ENCODE results near the gene LAPTM5. TPM values are rescaled to one million over a fixed set of nuclear protein-coding genes. Genes with fewer than 3 reads are reported as not detected.

LAPTM5 gene
- total and polyA plus RNA-seq, 4 donors = 18.0 to 46.2 (median 28.1) TPM

GRCh38 chr1:30782361-30783255, 25.0 kb upstream of the LAPTM5 start (continued):
- no peak for TF ChIP-seq REST (IDR thresholded peaks at IDR 0.05)
- peak in 1 of 2 donors; percentile 43 for TF ChIP-seq RXRA (IDR thresholded peaks at IDR 0.05)
- TF ChIP-seq TAF1 (conservative IDR thresholded peaks at IDR 0.05) = no peak
- TF ChIP-seq FOXA2 (IDR thresholded peaks at IDR 0.05) = no peak
- TF ChIP-seq HNF4G (IDR thresholded peaks at IDR 0.05) = peak; percentile 72
- peak; percentile 76 to 81 for TF ChIP-seq RAD21 (IDR thresholded peaks at IDR 0.05)
- no peak for TF ChIP-seq NR2F2 (IDR thresholded peaks at IDR 0.05)

GRCh38 chr1:30781906-30782305, 24.3 kb upstream of the LAPTM5 start:
- Histone ChIP-seq H3K36me3 (ENCODE audit: control insufficient read depth in 4 of 4, insufficient read depth in 3 of 4, low read depth in 1 of 4, low read length in 3 of 4) (no peaks in the 10 kb centered on the region), H3K4me3 (ENCODE audit: low read depth in 1 of 3, low read length in 3 of 3) (no peak overlapping the region), H3K27ac (ENCODE audit: low read depth in 1 of 2, low read length in 2 of 2) (no peak overlapping the region), H3K9me3 (ENCODE audit: control insufficient read depth in 4 of 4, low read length in 3 of 4) (no peaks in the 10 kb centered on the region), H3K27me3 (ENCODE audit: control insufficient read depth in 4 of 4, insufficient read depth in 4 of 4, low read length in 3 of 4) (no peaks in the 10 kb centered on the region), H3K4me1 (ENCODE audit: control insufficient read depth in 4 of 4, insufficient read depth in 4 of 4, low read length in 3 of 4) (peaks cover 5 to 16% (median 9%) of the 10 kb centered on the region in 4 donors), H3K9ac (ENCODE audit: low read depth in 1 of 2, low read length in 2 of 2) (no peak overlapping the region)
- WGBS = 69% methylated on average over 10 of the region's 10 CpGs
- DNase-seq (ENCODE audit: low spot score) = no peak
- no peak for TF ChIP-seq REST (IDR thresholded peaks at IDR 0.05)
- TF ChIP-seq ATF3 (IDR thresholded peaks at IDR 0.05) = no peak
- no peak for TF ChIP-seq NR2F2 (IDR thresholded peaks at IDR 0.05)
- TF ChIP-seq JUND (IDR thresholded peaks at IDR 0.05) = no peak

- 58% methylated on average over 5 of the region's 5 CpGs for WGBS
- DNase-seq (ENCODE audit: low spot score) = no peak
- H3K36me3 ChIP-seq (ENCODE audit: control insufficient read depth in 4 of 4, insufficient read depth in 3 of 4, low read depth in 1 of 4, low read length in 3 of 4) = no peaks in the 10 kb centered on the region
- TF ChIP-seq SP1 (IDR thresholded peaks at IDR 0.05) (no peak), YY1 (IDR thresholded peaks at IDR 0.05) (no peak)
- peaks cover 5 to 16% (median 9%) of the 10 kb centered on the region in 4 donors for H3K4me1 ChIP-seq (ENCODE audit: control insufficient read depth in 4 of 4, insufficient read depth in 4 of 4, low read length in 3 of 4)
- no peak overlapping the region for H3K27ac ChIP-seq (ENCODE audit: low read depth in 1 of 2, low read length in 2 of 2)
- H3K9ac ChIP-seq (ENCODE audit: low read depth in 1 of 2, low read length in 2 of 2) = no peak overlapping the region
- H3K9me3 ChIP-seq (ENCODE audit: control insufficient read depth in 4 of 4, low read length in 3 of 4) = no peaks in the 10 kb centered on the region
- no peak overlapping the region for H3K4me3 ChIP-seq (ENCODE audit: low read depth in 1 of 3, low read length in 3 of 3)
- H3K27me3 ChIP-seq (ENCODE audit: control insufficient read depth in 4 of 4, insufficient read depth in 4 of 4, low read length in 3 of 4) = no peaks in the 10 kb centered on the region
Observed at GRCh38 chr1:30780409-30780808, 22.8 kb upstream of the LAPTM5 start.
